ENCODE results near the gene OGG1.

DNA sequence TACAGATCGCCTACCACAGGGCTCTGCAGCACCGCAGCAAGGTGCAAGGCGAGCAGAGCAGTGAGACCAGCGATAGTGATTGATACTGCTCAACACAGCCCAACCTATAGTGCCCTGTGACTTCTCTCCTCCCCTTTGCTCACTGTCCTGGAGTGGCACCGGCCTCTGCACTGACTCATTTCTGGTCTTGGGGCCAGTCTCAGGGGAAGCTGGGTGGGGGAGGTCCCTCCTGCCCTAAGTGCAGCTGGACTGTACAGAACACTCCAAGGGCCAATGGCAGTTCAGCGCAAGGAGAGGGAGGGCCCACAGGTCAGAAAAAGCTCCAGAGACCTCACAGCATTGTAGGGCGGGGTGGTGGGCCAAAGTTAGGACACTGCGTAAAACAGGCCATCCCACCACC is 2.5 kb upstream of the OGG1 start:
- TF ChIP-seq FOXP2 (optimal IDR thresholded peaks at IDR 0.05; ENCODE audit: borderline replicate concordance, extremely low read depth, extremely low read length, insufficient read depth), result no peak
- TF ChIP-seq POLR2AphosphoS5 (IDR thresholded peaks at IDR 0.05; ENCODE audit: low read depth, low read length), result no peak
